ENCODE data around the gene BRD3.

Gene BRD3

DNA sequence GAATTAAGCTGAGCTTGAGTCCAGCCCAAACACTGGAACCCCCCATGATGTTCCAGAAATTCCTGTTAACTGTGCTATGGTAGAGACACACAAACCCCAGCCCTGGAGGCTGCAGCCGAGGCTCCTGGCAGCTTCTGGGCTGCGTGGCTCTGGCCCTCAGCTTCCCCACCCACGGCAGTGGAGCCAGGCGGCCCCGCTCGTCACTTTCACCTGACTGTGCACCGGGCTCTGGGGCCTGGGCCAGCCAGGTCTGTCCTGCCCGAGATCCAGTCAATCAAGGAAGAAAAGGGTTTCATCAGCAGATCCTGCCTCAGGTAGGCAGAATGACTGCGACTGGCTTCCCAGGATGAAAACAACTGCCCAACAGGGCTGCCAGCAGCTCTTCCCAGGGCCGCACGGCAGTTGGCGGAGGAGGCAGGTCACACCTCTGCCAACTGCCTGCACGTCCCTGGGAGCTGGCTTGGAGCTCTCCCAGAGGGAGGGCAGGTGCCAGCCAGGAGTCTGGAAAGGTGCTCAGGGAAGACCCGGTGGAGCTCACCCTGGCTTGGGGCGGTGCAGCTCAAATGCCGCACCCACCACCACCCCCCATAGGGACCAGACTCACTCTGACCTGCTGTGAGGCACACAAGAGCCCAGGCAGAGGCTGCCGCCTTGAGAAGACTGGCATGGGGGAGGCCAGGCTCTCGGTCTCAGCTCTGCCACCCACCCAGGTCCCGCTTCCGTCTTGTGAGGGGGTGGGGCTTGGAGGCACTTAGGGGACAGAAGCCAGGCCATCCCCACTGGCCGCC is 20.7 kb downstream of the BRD3 start:
- TF ChIP-seq, protein P1, sequence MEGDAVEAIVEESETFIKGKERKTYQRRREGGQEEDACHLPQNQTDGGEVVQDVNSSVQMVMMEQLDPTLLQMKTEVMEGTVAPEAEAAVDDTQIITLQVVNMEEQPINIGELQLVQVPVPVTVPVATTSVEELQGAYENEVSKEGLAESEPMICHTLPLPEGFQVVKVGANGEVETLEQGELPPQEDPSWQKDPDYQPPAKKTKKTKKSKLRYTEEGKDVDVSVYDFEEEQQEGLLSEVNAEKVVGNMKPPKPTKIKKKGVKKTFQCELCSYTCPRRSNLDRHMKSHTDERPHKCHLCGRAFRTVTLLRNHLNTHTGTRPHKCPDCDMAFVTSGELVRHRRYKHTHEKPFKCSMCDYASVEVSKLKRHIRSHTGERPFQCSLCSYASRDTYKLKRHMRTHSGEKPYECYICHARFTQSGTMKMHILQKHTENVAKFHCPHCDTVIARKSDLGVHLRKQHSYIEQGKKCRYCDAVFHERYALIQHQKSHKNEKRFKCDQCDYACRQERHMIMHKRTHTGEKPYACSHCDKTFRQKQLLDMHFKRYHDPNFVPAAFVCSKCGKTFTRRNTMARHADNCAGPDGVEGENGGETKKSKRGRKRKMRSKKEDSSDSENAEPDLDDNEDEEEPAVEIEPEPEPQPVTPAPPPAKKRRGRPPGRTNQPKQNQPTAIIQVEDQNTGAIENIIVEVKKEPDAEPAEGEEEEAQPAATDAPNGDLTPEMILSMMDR (IDR thresholded peaks at IDR 0.05; ENCODE audit: extremely low read depth, missing control alignments): no peak
- DNase-seq (ENCODE audit: low spot score): no peak

DNA sequence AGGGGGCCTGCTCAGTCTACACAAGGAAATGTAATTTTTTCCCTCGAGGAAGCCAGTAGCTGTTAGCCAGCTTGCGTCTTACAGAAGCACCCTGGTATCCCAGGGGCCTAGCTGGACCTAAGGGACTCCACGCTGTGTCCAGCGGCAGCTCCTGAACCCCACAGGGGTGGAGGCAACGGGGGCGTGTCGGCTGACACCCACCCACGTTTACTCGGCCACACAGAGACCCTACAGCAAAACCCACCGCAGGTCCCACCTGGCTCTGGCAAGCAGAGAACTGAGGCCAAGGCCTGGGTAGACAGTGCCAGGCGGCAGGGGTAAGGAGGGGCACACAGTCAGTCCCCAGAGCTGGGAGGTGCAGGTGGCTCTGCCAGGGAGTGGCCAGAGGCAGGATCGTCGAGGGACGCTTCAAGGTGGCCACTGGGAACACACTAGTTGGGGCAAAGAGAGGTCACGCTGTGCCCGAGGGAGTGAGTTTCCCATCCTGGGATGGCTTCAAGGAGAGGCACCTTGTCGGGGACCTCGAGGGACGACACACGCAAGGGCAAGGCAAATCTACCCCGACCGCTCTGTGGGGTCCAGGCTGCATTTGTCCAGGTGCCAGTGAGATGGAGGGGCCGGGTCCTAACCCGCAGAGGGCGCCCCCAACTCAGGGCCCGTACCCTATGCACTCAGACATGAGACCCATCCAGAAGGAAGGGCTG is 21.8 kb downstream of the BRD3 start:
- TF ChIP-seq, protein P1 (IDR thresholded peaks at IDR 0.05; ENCODE audit: extremely low read depth, missing control alignments): no peak

GRCh38 chr9:134044944-134045343 is 22.9 kb downstream of the BRD3 start:
- DNase-seq (ENCODE audit: low spot score): no peak
- TF ChIP-seq, protein P1 (IDR thresholded peaks at IDR 0.05; ENCODE audit: extremely low read depth, missing control alignments): no peak

More for the DNA sequence above, 21.8 kb downstream of the BRD3 start:
- DNase-seq (ENCODE audit: low spot score): no peak

DNA sequence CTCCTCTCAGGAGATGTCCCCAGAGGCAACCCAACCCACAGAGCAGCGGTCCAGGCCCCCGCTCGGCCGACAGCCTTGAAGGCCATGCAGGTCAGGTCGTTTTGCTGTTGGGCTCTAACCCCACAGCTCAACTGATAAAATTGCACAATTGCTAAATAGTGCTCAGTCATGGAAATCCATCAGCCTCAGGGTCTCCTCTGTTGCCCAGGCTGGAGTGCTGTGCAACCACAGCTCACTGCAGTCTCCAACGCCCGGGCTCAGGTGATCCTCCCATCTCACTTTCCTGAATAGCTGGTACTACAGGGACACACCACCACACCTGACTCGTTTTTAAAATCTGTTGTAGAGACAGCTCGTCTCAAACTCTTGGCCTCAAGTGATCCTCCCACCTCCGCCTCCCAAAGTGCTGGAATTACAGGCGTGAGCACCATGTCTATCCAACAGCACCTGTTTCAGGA is 24.3 kb downstream of the BRD3 start:
- DNase-seq (ENCODE audit: low spot score): no peak

GRCh38 chr9:134041649-134041962 is 26.2 kb downstream of the BRD3 start:
- TF ChIP-seq, protein P1 (IDR thresholded peaks at IDR 0.05; ENCODE audit: extremely low read depth, missing control alignments): no peak
- DNase-seq (ENCODE audit: low spot score): no peak

More for the DNA sequence above, 24.3 kb downstream of the BRD3 start:
- TF ChIP-seq, protein P1 (IDR thresholded peaks at IDR 0.05; ENCODE audit: extremely low read depth, missing control alignments): no peak

DNA sequence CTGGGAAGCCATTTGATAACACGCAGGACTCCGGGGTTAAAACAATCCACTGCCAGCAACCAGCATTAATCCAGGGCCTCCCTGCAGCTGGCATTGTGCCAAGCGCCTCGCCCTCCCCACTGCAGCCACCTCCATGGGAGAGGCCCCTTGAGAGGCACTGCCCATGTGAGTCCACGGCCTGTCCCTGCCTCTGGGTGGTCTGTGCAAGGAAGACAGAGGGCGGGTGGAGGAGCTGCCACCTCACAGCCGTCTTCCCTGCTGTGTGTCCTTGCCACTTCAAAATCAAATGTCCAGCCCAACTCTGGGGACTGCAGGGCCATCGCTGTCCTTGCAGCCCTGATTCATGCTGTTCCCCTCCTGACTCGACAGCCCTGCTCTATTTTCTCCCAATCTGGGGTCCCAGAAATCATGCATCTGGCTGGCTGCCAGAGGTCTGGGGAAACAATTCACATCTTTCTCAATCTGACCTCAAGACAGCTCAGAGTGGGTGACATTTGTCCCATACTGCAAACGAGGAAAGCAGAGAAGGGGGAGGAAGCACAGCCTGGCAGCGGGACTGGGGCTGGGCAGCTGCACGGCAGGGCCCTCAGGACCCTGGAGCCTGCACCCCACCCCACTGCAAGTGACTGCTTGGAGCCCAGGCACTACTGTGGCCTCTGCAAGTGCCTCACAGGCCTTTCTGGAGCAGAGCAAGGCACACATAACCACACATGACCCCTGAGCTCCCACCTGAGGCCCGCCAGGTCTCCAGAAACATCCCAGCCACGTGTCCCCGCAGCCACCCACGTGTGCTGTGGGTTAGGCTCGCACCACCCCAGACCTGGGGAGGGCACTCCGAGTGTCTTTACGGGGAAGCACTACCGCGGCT is 26.8 kb downstream of the BRD3 start:
- TF ChIP-seq, protein P1 (IDR thresholded peaks at IDR 0.05; ENCODE audit: extremely low read depth, missing control alignments): no peak
- DNase-seq (ENCODE audit: low spot score): no peak

Measured in GM20000 (cell line).